HL-60/S4 treated with retinoic acid at 250 ng/mL for 4 days and 3 days (cell line): ENCODE results near the gene KRTAP10-12.
"Not testable (repeated sequence)": the region's sequence is repeated elsewhere in the genome, so short reads cannot be mapped to it uniquely, and the experiment has no call there.

Source experiments
- in situ Hi-C: fragments of 300-500 bp; cut with MboI; formaldehyde crosslinking; loops from 2 replicates; pipeline ENCODE4 v1.7.0; 2022; ENCODE audit warnings: low sequenced_read_pairs

The KRTAP10-12 gene

GRCh38 chr21:44667612-44668011 is 29.4 kb upstream of the KRTAP10-12 start:
- in situ Hi-C loops, result no loop called here

GRCh38 chr21:44670642-44671432 is 26.1 kb upstream of the KRTAP10-12 start:
- in situ Hi-C loops, result no loop called here

GRCh38 chr21:44671911-44672310 is 25.1 kb upstream of the KRTAP10-12 start:
- in situ Hi-C loops, result no loop called here

GRCh38 chr21:44677881-44678280 is 19.1 kb upstream of the KRTAP10-12 start:
- in situ Hi-C loops, result no loop called here

- in situ Hi-C loops, result no loop called here
Observed at GRCh38 chr21:44681152-44681551, 15.8 kb upstream of the KRTAP10-12 start.

DNA sequence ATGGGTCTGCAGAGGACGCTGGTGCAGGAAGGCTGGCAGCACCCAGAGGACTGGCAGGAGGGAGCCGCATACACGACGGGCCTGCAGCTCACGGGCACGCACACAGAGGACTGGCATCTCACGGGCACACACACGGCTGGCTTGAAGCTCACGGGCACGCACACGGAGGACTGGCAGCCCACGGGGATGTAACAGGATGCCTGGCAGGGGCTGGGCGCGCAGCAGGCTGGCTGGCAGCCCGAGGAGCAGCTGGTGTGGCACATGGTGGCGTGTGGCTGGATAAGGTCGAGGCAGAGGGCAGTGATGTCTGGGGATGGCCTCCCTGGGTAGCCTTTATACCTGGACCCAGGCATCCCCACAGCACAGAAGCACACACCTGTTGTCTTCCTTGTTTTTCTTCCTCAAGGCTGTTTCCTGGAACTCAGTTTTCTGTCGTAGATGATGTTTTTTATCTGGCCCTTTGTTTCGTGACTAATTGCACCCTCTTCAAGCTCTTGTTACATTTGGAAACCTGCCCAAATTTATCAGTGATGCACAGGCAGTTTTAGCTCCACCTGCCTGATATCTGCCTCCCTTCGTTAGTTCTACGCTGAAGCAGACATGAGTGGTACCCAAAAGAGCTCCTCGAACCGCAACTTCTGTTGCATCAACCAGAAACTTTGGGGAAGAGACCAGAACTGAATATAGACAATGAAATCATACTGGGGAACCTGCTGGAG is 15.0 kb upstream of the KRTAP10-12 start, which contains the start of gene KRTAP12-1:
Gene KRTAP12-1 (minus strand): TSS at position 303 of the 719 bp plus-strand sequence. CDS start 40 bp downstream, at position 263.
- in situ Hi-C loops, result no loop called here

GRCh38 chr21:44682580-44683151 is 14.3 kb upstream of the KRTAP10-12 start:
- in situ Hi-C loops, result no loop called here

DNA sequence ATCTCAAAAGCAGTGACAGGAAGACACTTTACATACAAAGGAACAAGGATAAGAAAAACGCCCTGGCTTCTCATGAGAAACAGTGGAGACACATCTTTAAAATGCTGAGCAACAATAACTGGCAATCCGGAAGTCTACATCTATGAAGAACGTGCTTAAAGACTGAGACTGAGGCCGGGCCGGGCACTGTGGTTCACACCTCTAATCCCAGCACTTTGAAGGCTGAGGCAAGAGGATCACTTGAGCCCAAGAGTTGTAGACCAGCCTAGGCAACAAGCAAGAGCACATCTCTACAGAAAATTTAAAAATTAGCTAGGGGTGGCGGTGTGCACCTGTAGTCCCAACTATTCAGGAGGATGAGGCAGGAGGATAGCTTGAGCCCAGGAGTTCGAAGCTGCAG is 12.9 kb upstream of the KRTAP10-12 start:
- in situ Hi-C loops, result no loop called here

GRCh38 chr21:44684483-44684882 is 12.5 kb upstream of the KRTAP10-12 start:
- in situ Hi-C loops, result no loop called here

DNA sequence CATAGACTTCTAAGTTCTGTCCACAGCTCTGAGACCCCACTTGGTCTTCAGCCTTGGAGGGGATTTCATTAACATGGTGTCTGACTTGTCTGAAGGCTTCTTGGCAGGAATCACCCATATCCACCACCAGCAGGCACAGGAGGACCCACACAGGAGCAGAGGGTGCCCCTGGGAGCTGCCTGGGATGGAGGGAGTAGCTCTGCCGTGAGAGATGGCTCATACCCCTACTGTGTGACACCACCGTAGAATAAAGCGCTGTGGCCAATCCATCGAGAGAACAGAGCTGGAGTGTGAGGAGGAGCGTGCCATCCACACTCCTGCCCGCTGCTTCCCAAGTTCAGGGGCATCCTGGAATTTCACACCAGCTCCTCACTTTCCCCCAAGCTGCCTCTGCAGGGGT is 11.9 kb upstream of the KRTAP10-12 start:
- in situ Hi-C loops, result not testable (repeated sequence)

- in situ Hi-C loops, result no loop called here
Observed at GRCh38 chr21:44686000-44686781, 10.8 kb upstream of the KRTAP10-12 start.

DNA sequence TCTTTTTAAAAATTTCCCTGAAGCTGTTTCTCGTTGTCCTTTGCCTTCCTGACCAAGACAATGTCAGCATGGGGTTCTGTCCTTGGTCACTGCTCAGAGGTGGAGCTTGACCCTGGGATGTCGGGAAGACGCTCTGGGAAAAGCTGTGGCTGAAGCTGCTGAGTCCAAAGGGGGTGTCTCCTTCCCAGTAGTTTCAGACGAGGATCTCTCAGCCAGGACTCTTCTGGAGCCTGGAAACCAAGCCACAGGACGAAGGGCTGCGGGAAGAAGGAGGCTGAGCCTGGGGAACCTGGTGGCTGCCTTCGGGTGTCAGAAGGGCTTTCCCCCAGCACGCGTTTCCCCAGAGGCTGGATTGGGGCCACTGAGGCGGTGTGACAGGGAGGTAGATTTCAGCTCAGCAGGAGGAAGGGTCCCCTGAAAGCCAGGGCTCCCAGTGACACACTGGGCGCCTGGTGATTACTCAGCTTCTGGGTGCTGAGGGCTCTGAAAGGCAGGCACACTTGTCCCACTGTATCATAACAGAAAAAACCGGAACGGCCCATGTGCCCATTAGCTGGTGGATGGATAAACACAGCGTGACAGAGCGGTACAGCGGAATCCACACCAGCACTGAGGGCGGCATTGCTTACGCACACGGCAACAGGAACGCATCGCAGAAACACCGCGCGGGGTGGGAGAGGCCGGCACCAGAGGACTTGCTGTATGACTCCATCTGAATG is 10.0 kb upstream of the KRTAP10-12 start:
- in situ Hi-C loops, result no loop called here

- in situ Hi-C loops, result no loop called here
Observed at GRCh38 chr21:44687671-44688070, 9.3 kb upstream of the KRTAP10-12 start.

DNA sequence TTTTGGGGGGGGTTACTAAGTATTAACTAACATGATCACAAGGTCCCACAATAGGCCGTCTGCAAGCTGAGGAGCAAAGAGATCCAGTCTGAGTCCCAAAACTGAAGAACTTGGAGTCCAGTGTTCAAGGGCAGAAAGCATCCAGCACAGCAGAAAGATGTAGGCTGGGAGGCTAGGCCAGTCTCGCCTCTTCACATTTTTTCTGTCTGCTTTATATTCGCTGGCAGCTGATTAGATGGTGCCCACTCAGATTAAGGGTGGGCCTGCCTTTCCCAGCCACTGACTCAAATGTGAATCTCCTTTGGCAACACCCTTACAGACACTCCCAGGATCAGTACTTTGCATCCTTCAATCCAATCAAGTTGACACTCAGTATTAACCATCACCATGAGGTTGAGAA is 7.2 kb upstream of the KRTAP10-12 start:
- in situ Hi-C loops, result not testable (repeated sequence)

- in situ Hi-C loops, result no loop called here
Observed at GRCh38 chr21:44691686-44692085, 5.3 kb upstream of the KRTAP10-12 start.

GRCh38 chr21:44692798-44693512 is 4.0 kb upstream of the KRTAP10-12 start:
- in situ Hi-C loops, result no loop called here

- in situ Hi-C loops, result no loop called here
Observed at GRCh38 chr21:44694776-44695175, 2.2 kb upstream of the KRTAP10-12 start.

DNA sequence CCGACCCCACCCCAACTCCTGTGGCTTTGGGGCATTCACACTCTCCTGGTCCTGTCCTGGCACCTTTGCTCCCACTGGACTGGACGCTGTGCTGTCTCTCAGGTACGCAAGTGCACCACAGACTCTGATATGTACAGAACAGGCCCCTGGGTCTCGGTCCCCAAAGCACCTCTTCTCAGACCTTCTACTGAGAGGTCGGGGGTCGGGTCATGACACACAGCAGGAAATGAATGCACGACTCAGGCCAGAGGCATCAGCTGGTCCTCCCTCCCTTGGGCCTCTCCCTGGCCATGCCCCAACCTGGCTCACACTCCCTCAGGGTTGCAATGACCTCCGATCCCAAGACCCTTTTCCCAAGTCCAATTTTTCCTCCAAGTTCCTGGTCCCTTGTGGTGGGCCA is 1.8 kb upstream of the KRTAP10-12 start:
- in situ Hi-C loops, result no loop called here

DNA sequence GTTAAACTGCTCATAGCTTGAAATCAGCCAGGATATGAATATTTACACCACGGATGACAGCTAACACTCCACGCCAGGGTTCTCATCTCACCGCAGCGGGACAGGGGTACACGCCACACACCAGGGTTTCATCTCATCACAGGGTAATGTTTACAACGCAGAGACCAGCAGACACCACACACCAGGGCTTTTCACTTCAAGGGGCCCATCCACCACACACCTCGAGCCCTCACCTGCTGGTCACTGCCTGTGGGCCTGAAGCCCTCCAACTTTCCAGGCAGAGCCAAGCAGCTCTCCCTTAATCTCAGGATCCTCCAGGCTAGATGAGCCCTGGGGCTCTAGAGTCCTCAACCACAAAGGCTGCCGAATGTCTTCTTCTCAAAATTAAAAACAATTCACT is 1.3 kb upstream of the KRTAP10-12 start:
- in situ Hi-C loops, result no loop called here

- in situ Hi-C loops, result no loop called here
Observed at GRCh38 chr21:44696572-44696971, 400 bp upstream of the KRTAP10-12 start.
